ENCODE data around the gene CDRT15L2.
"Not testable (repeated sequence)": the region's sequence is repeated elsewhere in the genome, so short reads cannot be mapped to it uniquely, and the experiment has no call there.

The CDRT15L2 gene

GRCh38 chr17:20562587-20562986 lies 16.9 kb upstream of the CDRT15L2 start:
- TF ChIP-seq CTCF (IDR thresholded peaks at IDR 0.05; ENCODE audit: low read depth, low read length): no peak
- DNase-seq: no peak
- H3K9me3 ChIP-seq: no peaks in the 10 kb centered on the region
- no peaks in the 10 kb centered on the region for H3K4me1 ChIP-seq
- no peak overlapping the region for H3K4me3 ChIP-seq (ENCODE audit: low read depth, low read length)
- H3K36me3 ChIP-seq: no peaks in the 10 kb centered on the region
- H3K27me3 ChIP-seq: no peaks in the 10 kb centered on the region

- H3K4me3 ChIP-seq (ENCODE audit: low read depth, low read length); H3K27me3 ChIP-seq; H3K9me3 ChIP-seq; H3K36me3 ChIP-seq; H3K4me1 ChIP-seq; DNase-seq: not testable (repeated sequence)
Observed at GRCh38 chr17:20565245-20565644, 14.3 kb upstream of the CDRT15L2 start.

GRCh38 chr17:20565711-20566110 lies 13.8 kb upstream of the CDRT15L2 start:
- no peaks in the 10 kb centered on the region for H3K9me3 ChIP-seq
- no peak overlapping the region for H3K4me3 ChIP-seq (ENCODE audit: low read depth, low read length)
- H3K36me3 ChIP-seq: no peaks in the 10 kb centered on the region
- no peaks in the 10 kb centered on the region for H3K4me1 ChIP-seq
- no peak for DNase-seq
- H3K27me3 ChIP-seq: no peaks in the 10 kb centered on the region
- TF ChIP-seq CTCF (IDR thresholded peaks at IDR 0.05; ENCODE audit: low read depth, low read length): no peak

GRCh38 chr17:20566736-20567135 lies 12.8 kb upstream of the CDRT15L2 start:
- H3K4me3 ChIP-seq (ENCODE audit: low read depth, low read length); H3K36me3 ChIP-seq; H3K9me3 ChIP-seq; H3K4me1 ChIP-seq; DNase-seq; H3K27me3 ChIP-seq: not testable (repeated sequence)

GRCh38 chr17:20567421-20567820 lies 12.1 kb upstream of the CDRT15L2 start:
- H3K9me3 ChIP-seq; H3K4me3 ChIP-seq (ENCODE audit: low read depth, low read length); H3K36me3 ChIP-seq; H3K27me3 ChIP-seq; DNase-seq; H3K4me1 ChIP-seq: not testable (repeated sequence)

- H3K9me3 ChIP-seq; H3K27me3 ChIP-seq; H3K4me1 ChIP-seq; DNase-seq; H3K36me3 ChIP-seq; H3K4me3 ChIP-seq (ENCODE audit: low read depth, low read length): not testable (repeated sequence)
Observed at GRCh38 chr17:20568604-20569003, 10.9 kb upstream of the CDRT15L2 start.

- not testable (repeated sequence) for H3K27me3 ChIP-seq; H3K4me1 ChIP-seq; H3K36me3 ChIP-seq; DNase-seq; H3K9me3 ChIP-seq; H3K4me3 ChIP-seq (ENCODE audit: low read depth, low read length)
Observed at GRCh38 chr17:20571653-20572052, 7.9 kb upstream of the CDRT15L2 start.

GRCh38 chr17:20573216-20573615 lies 6.3 kb upstream of the CDRT15L2 start:
- not testable (repeated sequence) for H3K4me3 ChIP-seq (ENCODE audit: low read depth, low read length); H3K4me1 ChIP-seq; H3K27me3 ChIP-seq; DNase-seq; H3K36me3 ChIP-seq; H3K9me3 ChIP-seq

GRCh38 chr17:20575071-20575470 lies 4.5 kb upstream of the CDRT15L2 start:
- not testable (repeated sequence) for H3K36me3 ChIP-seq; H3K27me3 ChIP-seq; H3K9me3 ChIP-seq; H3K4me3 ChIP-seq (ENCODE audit: low read depth, low read length); DNase-seq; H3K4me1 ChIP-seq

GRCh38 chr17:20583891-20584577 lies 4.5 kb downstream of the CDRT15L2 start:
- not testable (repeated sequence) for DNase-seq; H3K4me1 ChIP-seq; H3K4me3 ChIP-seq (ENCODE audit: low read depth, low read length); H3K9me3 ChIP-seq; H3K27me3 ChIP-seq; H3K36me3 ChIP-seq

GRCh38 chr17:20588744-20589453 lies 9.4 kb downstream of the CDRT15L2 start:
- not testable (repeated sequence) for H3K27me3 ChIP-seq; H3K36me3 ChIP-seq; H3K4me3 ChIP-seq (ENCODE audit: low read depth, low read length); H3K9me3 ChIP-seq; H3K4me1 ChIP-seq; DNase-seq

- H3K4me3 ChIP-seq (ENCODE audit: low read depth, low read length); H3K36me3 ChIP-seq; DNase-seq; H3K27me3 ChIP-seq; H3K9me3 ChIP-seq; H3K4me1 ChIP-seq: not testable (repeated sequence)
Observed at GRCh38 chr17:20589454-20589810, 9.9 kb downstream of the CDRT15L2 start.

- not testable (repeated sequence) for H3K9me3 ChIP-seq; H3K27me3 ChIP-seq; H3K4me1 ChIP-seq; H3K36me3 ChIP-seq; H3K4me3 ChIP-seq (ENCODE audit: low read depth, low read length); DNase-seq
Observed at GRCh38 chr17:20591040-20591439, 11.5 kb downstream of the CDRT15L2 start.

- DNase-seq; H3K4me3 ChIP-seq (ENCODE audit: low read depth, low read length); H3K36me3 ChIP-seq; H3K9me3 ChIP-seq; H3K4me1 ChIP-seq; H3K27me3 ChIP-seq: not testable (repeated sequence)
Observed at GRCh38 chr17:20605568-20605967, 26.0 kb downstream of the CDRT15L2 start.

All from BE2C (cell line).